Measurements from ENCODE around the gene TEDDM1.
"Not testable (repeated sequence)": the region's sequence is repeated elsewhere in the genome, so short reads cannot be mapped to it uniquely, and the experiment has no call there.

TEDDM1 gene

GRCh38 chr1:182380199-182380598 lies 20.3 kb downstream of the TEDDM1 start:
- DNase-seq (ENCODE audit: low spot score) = no peak

GRCh38 chr1:182379781-182380180 lies 20.7 kb downstream of the TEDDM1 start:
- DNase-seq (ENCODE audit: low spot score) = not testable (repeated sequence)

- no peak for DNase-seq (ENCODE audit: low spot score)
Measured at GRCh38 chr1:182376936-182377574, 23.4 kb downstream of the TEDDM1 start.

GRCh38 chr1:182374101-182374834 lies 26.2 kb downstream of the TEDDM1 start:
- peak; percentile 43 for DNase-seq (ENCODE audit: low spot score)

- no peak for DNase-seq (ENCODE audit: low spot score)
Measured at GRCh38 chr1:182370532-182370931, 29.9 kb downstream of the TEDDM1 start.

- no peak for DNase-seq (ENCODE audit: low spot score)
Measured at GRCh38 chr1:182368903-182369302, 31.6 kb downstream of the TEDDM1 start.

- no peak for DNase-seq (ENCODE audit: low spot score)
Measured at GRCh38 chr1:182368358-182368757, 32.1 kb downstream of the TEDDM1 start.

GRCh38 chr1:182367926-182368325 lies 32.5 kb downstream of the TEDDM1 start:
- no peak for DNase-seq (ENCODE audit: low spot score)

GRCh38 chr1:182366596-182366995 lies 33.9 kb downstream of the TEDDM1 start:
- no peak for DNase-seq (ENCODE audit: low spot score)

- no peak for DNase-seq (ENCODE audit: low spot score)
Measured at GRCh38 chr1:182359645-182360044, 40.8 kb downstream of the TEDDM1 start.

- DNase-seq (ENCODE audit: low spot score) = no peak
Measured at GRCh38 chr1:182357913-182358312, 42.6 kb downstream of the TEDDM1 start.

GRCh38 chr1:182357171-182357570 lies 43.3 kb downstream of the TEDDM1 start:
- no peak for DNase-seq (ENCODE audit: low spot score)

GRCh38 chr1:182355723-182356098 lies 44.8 kb downstream of the TEDDM1 start:
- no peak for DNase-seq (ENCODE audit: low spot score)

GRCh38 chr1:182351790-182352364 lies 48.6 kb downstream of the TEDDM1 start:
- no peak for DNase-seq (ENCODE audit: low spot score)

GRCh38 chr1:182350839-182351238 lies 49.6 kb downstream of the TEDDM1 start:
- no peak for DNase-seq (ENCODE audit: low spot score)

- DNase-seq (ENCODE audit: low spot score) = no peak
Measured at GRCh38 chr1:182348961-182349747, 51.3 kb downstream of the TEDDM1 start.

All from globus pallidus (tissue), 1 donor.